ENCODE data around the gene MALSU1.
A peak's percentile ranks its signal among the peaks of the same experiment; 100 is the strongest.

MALSU1 gene

DNA sequence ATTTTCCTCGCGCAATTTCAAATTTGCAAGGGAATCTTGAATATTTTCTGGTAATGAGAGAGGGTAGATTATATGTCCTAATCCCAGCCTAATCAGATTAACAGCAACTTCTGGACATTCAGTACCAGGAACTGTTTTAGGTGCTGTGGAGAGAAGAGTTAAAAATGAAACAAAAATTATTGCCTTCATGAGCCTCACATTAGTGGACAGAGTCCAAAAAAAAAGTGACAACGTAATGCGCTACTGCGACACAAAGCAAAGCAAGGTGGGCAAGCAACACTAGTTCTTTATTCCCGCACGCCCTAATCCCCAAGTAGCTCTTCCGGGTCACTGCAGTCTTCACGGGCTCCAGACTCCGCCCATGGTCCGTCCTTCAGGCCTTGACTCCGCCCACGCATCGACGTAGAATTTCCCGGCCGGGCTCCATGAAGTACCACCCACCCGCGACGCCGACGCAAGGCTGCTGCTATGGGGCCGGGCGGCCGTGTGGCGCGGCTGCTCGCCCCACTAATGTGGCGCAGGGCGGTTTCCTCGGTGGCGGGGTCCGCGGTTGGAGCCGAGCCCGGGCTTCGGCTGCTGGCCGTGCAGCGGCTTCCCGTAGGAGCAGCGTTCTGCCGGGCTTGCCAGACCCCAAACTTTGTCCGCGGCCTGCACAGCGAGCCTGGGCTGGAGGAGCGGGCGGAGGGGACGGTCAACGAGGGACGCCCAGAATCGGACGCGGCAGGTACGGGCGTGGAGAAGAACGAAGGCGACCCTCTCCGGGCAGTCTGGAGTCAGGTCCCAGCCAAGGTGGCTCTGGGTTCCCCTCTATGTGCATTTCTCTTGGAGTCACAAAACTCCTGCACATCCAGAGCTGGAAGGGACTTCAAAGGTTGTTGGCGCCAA lies at the start of gene MALSU1:
TSS of gene MALSU1 (plus strand) at position 455 of the 885 bp plus-strand sequence. CDS start at position 469, 14 bp downstream.
- DNase-seq (ENCODE audit: low read depth), result peak; percentile 96

DNA sequence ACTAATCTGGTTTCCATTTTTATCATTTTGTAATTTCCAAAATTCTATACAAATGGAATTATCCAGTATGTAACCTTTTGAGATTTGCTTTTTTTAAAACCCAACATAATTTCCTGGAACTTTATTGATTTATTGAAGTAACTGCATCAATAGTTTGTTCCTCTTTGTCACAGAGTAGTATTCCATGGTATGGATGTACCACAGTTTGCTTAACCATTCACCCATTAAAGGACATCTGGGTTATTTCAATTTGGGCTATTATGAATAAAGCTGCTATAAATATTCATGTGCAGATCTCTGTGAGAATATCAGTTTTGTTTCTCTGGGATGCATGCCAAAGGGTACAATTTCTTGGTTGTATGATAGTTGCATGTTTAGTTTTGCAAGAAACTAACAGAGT lies 49.7 kb upstream of the MALSU1 start:
- DNase-seq (ENCODE audit: low read depth), result no peak

GRCh38 chr7:23254051-23254681 lies 45.0 kb upstream of the MALSU1 start:
- no peak for DNase-seq (ENCODE audit: low read depth)

DNA sequence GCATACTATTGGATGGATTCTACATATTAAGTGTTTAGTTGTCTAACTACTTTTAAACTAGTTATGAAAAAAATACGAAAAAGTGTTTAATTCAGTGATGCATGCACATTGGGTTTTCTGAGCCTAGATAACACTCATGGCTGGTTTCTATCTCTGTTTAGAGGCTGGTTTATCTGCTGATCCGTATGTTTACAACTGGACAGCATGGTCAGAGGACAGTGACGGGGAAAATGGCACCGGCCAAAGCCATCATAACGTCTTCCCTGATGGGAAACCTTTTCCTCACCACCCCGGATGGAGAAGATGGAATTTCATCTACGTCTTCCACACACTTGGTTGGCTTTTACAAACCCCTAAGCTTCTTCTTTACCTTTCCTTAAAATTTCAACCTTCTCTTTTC lies 42.4 kb upstream of the MALSU1 start:
- DNase-seq (ENCODE audit: low read depth), result no peak

DNA sequence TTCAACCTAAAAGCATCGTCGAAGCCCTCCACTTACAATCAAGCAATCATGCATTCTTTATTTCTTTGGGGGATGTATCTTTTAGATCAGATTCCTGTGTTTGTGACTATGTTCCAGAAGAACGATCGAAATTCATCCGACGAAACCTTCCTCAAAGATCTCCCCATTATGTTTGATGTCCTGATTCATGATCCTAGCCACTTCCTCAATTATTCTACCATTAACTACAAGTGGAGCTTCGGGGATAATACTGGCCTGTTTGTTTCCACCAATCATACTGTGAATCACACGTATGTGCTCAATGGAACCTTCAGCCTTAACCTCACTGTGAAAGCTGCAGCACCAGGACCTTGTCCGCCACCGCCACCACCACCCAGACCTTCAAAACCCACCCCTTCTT lies 38.8 kb upstream of the MALSU1 start:
- DNase-seq (ENCODE audit: low read depth), result no peak

GRCh38 chr7:23261843-23262452 lies 37.2 kb upstream of the MALSU1 start:
- DNase-seq (ENCODE audit: low read depth), result peak; percentile 44

- DNase-seq (ENCODE audit: low read depth), result no peak
Observed at GRCh38 chr7:23264916-23265458, 34.2 kb upstream of the MALSU1 start.

DNA sequence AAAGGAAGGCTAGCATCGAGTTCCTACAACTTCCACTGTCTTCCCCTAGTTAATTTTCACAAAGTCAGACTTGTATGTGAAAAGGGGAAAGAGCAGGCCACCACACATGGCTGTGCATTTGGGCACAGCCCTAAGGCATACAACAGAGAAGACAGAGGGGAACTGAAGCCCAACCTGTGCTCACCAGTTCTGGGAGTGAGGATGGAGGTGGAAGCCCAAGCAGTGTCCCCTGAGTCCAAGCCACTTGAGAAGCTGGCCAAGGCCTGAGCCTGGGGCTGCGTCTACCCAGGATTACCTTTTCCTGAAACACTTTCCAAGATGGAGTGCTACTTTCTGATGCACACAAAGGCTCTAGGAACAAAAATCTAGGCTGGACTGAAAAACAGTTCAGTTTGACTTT lies 32.2 kb upstream of the MALSU1 start:
- DNase-seq (ENCODE audit: low read depth), result no peak

- DNase-seq (ENCODE audit: low read depth), result no peak
Observed at GRCh38 chr7:23267357-23267756, 31.8 kb upstream of the MALSU1 start.

GRCh38 chr7:23268167-23268566 lies 31.0 kb upstream of the MALSU1 start:
- DNase-seq (ENCODE audit: low read depth), result no peak

DNA sequence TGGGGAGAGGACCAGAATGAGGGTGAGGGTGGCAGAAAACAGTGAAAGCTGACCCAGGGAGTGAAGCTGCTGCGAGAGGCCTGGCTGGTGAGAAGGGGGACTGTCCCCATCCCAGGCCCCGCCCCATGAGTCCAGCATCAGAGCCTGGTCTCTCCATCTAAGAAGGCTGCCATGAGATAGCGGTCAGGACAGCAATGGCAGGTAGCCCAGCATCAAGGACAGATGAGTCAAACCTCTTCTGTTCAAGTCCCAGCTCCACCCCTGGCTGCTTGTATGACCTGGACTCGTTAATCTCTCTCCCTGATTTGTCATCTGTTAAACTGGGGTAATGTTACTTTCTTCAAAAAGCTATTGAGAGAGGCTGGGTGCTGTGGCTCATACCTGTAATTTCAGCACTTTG lies 30.4 kb upstream of the MALSU1 start:
- DNase-seq (ENCODE audit: low read depth), result no peak

GRCh38 chr7:23272275-23272674 lies 26.9 kb upstream of the MALSU1 start:
- DNase-seq (ENCODE audit: low read depth), result no peak

GRCh38 chr7:23273141-23273599 lies 26.0 kb upstream of the MALSU1 start:
- peak; percentile 93 for DNase-seq (ENCODE audit: low read depth)

DNA sequence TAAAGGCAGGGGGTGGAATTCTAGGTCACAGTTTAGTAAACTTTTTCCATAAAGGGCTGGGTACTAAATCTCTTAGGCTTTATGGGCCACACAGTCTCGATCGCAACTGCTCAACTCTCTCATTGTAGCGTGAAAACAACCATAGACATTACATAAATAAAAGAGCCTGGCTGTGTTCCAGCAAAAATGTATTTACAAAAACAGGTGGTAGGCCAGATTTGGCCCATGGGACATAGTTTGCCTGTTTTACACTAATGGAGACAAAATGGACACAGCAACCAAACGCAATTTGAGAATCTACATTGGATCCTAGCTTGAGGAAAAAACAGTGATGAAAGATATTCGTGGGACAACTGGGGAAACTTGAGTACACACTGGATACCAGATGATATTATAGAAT lies 23.2 kb upstream of the MALSU1 start:
- DNase-seq (ENCODE audit: low read depth), result no peak

- DNase-seq (ENCODE audit: low read depth), result no peak
Observed at GRCh38 chr7:23276376-23276775, 22.8 kb upstream of the MALSU1 start.

- no peak for DNase-seq (ENCODE audit: low read depth)
Observed at GRCh38 chr7:23276947-23277346, 22.2 kb upstream of the MALSU1 start.

- DNase-seq (ENCODE audit: low read depth), result no peak
Observed at GRCh38 chr7:23277359-23277989, 21.7 kb upstream of the MALSU1 start.

DNA sequence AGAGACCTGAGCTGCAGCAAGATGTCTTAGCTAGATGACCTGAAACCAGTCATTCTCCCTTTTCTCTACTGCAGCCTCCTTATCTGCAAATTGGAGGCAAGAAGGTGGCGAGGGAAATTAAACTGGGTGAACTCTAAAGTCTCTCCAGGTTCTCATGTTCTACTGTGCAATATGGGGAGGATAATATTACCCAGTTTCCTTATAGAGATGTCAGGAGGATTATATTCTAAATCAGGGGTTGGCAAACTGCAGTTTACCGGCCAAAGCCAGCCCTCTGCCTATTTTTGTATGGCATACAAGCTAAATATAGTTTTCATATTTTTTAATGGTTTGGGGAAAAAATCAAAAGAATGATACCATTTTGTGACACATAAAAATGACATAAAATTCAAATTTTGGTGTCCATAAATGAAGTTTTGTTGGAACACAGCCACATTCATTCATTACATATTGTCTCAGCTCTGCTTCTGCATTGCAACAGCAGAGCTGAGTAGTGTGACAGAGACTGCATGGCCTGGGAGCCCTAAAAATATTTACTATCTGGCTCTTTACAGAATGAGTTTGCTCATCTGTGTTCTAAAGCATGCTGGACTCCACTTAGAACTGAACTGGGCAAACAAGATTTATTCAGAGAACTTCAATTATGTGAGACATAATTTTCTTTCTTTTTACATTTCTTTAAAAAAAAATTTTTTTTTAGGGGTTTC lies 19.2 kb upstream of the MALSU1 start:
- no peak for DNase-seq (ENCODE audit: low read depth)

DNA sequence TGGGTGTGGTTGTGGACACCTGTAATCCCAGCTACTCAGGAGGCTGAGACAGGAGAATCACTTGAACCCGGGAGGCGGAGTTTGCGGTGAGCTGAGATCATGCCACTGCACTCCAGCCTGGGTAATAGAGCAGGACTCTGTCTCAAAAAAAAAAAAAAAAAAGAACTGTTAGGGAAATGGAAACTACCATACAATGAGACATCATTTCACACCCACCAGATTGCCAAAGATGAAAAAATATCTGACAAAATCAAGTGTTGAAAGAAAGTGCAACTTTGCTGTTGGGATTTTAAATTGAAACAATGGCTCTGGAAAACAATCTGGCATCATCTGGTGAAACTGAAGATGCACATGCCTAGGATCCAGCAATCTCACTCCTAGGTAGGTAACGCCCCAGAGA lies 16.1 kb upstream of the MALSU1 start:
- DNase-seq (ENCODE audit: low read depth), result no peak

DNA sequence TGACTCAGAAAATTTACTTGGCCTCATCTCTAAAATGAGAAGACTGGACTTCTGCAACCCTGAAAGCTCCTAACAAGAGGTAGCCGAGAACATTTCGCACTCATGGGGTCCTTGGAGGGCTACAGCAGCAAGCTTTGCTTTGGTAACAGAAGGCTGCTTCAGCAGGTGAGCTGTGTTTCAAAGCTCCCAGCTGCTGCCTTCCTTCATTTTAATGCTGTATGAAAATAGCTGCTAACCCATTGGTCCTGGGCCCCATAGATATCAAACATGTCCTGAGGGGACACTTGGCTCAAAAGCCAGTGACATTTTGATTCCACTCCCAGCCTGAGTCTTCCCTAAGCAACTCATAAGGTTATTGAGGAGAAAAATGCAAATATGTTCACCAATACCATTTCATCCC lies 14.3 kb upstream of the MALSU1 start:
- DNase-seq (ENCODE audit: low read depth), result no peak
